HepG2 (cell line): ENCODE results near the gene SLC51B. TPM values are rescaled to one million over a fixed set of nuclear protein-coding genes. Genes with fewer than 3 reads are reported as not detected.

Experiments used
- ATAC-seq: fragments of 200-7000 bp; cut with Tn5 transposase; 3 replicates; pipeline ENCODE4 v1.9.1; 2020; ENCODE audit warnings: mild to moderate bottlenecking, moderate library complexity
- BruUV-seq: library from RNA; stranded (reverse); fragments of 400-500 nt; replicated peaks from 2 replicates; lab custom pipeline; 2021; lab: Mats Ljungman, UMichigan
- CTCF ChIA-PET: fragments of 300-600 bp; formaldehyde crosslinking; extraction: SDS; loops from one replicate; lab custom pipeline; 2021; ENCODE audit warnings: low total read pairs, inconsistent platforms, low intra/inter-chr PET ratio; lab: Yijun Ruan, JAX
- POLR2A ChIA-PET: fragments of 350-600 bp; sonication (Branson Sonifier 250); formaldehyde crosslinking; loops from one replicate; lab custom pipeline; 2020; ENCODE audit warnings: antibody characterized with exemption, inconsistent platforms; lab: Yijun Ruan, JAX
- DNase-seq: peaks from one replicate; pipeline ENCODE4 v3.0.0-alpha.2; 2015; ENCODE audit warnings: low spot score
- FAIRE-seq: peaks from 3 replicates; lab custom pipeline; 2011; peaks lifted over from hg19 to GRCh38; lab: Jason Lieb, UNC
- H2AFZ ChIP-seq: one replicate; pipeline ENCODE4 v1.6.1; 2011; ENCODE audit warnings: low read length, inconsistent platforms
- H3K27ac ChIP-seq: fragments of 300-600 bp; 3 replicates; pipeline ENCODE4 v1.8.0; 2011; ENCODE audit warnings: mixed run types, mild to moderate bottlenecking, mixed read lengths, low read length, inconsistent platforms; ENCODE audit not compliant: insufficient read depth; ENCODE audit errors: extremely low read length
- H3K27me3 ChIP-seq, 2 experiments: fragments of 200-600 bp in 1 of 2; 2 replicates in 1 of 2; 3 replicates in 1 of 2; pipeline versions ENCODE4 v1.6.0 to v1.8.0; 2011; ENCODE audit warnings: low read length in 2 of 2, mild to moderate bottlenecking in 2 of 2, moderate library complexity in 2 of 2, inconsistent platforms in 1 of 2; ENCODE audit not compliant: insufficient read depth in 2 of 2, control insufficient read depth in 1 of 2
- H3K36me3 ChIP-seq, 2 experiments: fragments of 200-600 bp in 1 of 2; replicated peaks in 1 of 2; 2 replicates in 1 of 2; 3 replicates in 1 of 2; pipeline versions ENCODE4 v1.5.1 to v1.8.0; 2011; ENCODE audit warnings: low read length in 2 of 2, inconsistent platforms in 1 of 2; ENCODE audit not compliant: insufficient read depth in 2 of 2, control insufficient read depth in 1 of 2
- H3K4me1 ChIP-seq: 2 replicates; pipeline ENCODE4 v1.5.1; 2012; ENCODE audit warnings: low read length, inconsistent platforms; ENCODE audit not compliant: insufficient read depth
- H3K4me2 ChIP-seq: 2 replicates; pipeline ENCODE4 v1.6.0; 2011; ENCODE audit warnings: low read depth, low read length, inconsistent platforms
- H3K4me3 ChIP-seq, 3 experiments: fragments of 200-600 bp in 1 of 3; sonication (generic), shearing (Covaris generic) in 1 of 3; replicated peaks in 1 of 3; 2 replicates each; pipeline ENCODE4 v1.5.1; 2011 to 2016; ENCODE audit warnings: low read length in 3 of 3, inconsistent platforms in 2 of 3, low read depth in 2 of 3, mild to moderate bottlenecking in 2 of 3, control low read depth in 1 of 3, mixed read lengths in 1 of 3; ENCODE audit not compliant: insufficient read depth in 1 of 3
- H3K79me2 ChIP-seq: one replicate; pipeline ENCODE4 v1.6.1; 2011; ENCODE audit warnings: low read length, inconsistent platforms; ENCODE audit not compliant: insufficient read depth
- H3K9ac ChIP-seq: 2 replicates; pipeline ENCODE4 v1.6.0; 2011; ENCODE audit warnings: mild to moderate bottlenecking, low read depth, low read length, inconsistent platforms; ENCODE audit not compliant: insufficient read depth
- H3K9me3 ChIP-seq: 2 replicates; pipeline ENCODE4 v1.5.1; 2012; ENCODE audit warnings: mild to moderate bottlenecking, low read length
- H4K20me1 ChIP-seq: 2 replicates; pipeline ENCODE4 v1.6.0; 2011; ENCODE audit warnings: inconsistent platforms, mild to moderate bottlenecking, low read length, moderate library complexity; ENCODE audit not compliant: insufficient read depth
- CHCHD3 ChIP-seq: sonication (generic); formaldehyde crosslinking; IDR thresholded peaks from 2 replicates; pipeline ENCODE4 v1.8.0; 2022; ENCODE audit warnings: mild to moderate bottlenecking, missing genetic modification reagents, moderate library complexity
- DMAP1 ChIP-seq: IDR thresholded peaks from 2 replicates; pipeline ENCODE4 v1.6.1; 2016
- IKZF4 ChIP-seq: sonication (generic); formaldehyde crosslinking; IDR thresholded peaks from 2 replicates; pipeline ENCODE4 v1.5.1; 2020; ENCODE audit warnings: borderline replicate concordance, mild to moderate bottlenecking, low read depth, missing genetic modification reagents; ENCODE audit errors: not compliant biosample characterization
- KLF15 ChIP-seq: sonication (generic); formaldehyde crosslinking; IDR thresholded peaks from 2 replicates; pipeline ENCODE4 v1.8.1; 2023; ENCODE audit warnings: borderline replicate concordance, mild to moderate bottlenecking, inconsistent platforms, missing genetic modification reagents, mixed read lengths
- MLLT10 ChIP-seq: sonication (generic); formaldehyde crosslinking; IDR thresholded peaks from 2 replicates; pipeline ENCODE4 v1.4.0; 2020; ENCODE audit warnings: missing genetic modification reagents
- NBN ChIP-seq: fragments of 450-650 bp; conservative IDR thresholded peaks from 2 replicates; pipeline ENCODE4 v1.6.1; 2017
- PRDM15 ChIP-seq: sonication (generic); formaldehyde crosslinking; IDR thresholded peaks from 2 replicates; pipeline ENCODE4 v1.4.0; 2020; ENCODE audit warnings: missing genetic modification reagents
- REPIN1 ChIP-seq: sonication (generic); formaldehyde crosslinking; IDR thresholded peaks from 2 replicates; pipeline ENCODE4 v1.8.0; 2022; ENCODE audit warnings: missing genetic modification reagents, low read depth, mild to moderate bottlenecking, borderline replicate concordance
- XRCC5 ChIP-seq: fragments of 200-400 bp; formaldehyde crosslinking; optimal IDR thresholded peaks from 2 replicates; pipeline ENCODE3; 2017; ENCODE audit warnings: mild to moderate bottlenecking, low read length
- ZBED4 ChIP-seq: sonication (generic); formaldehyde crosslinking; IDR thresholded peaks from 2 replicates; pipeline ENCODE4 v1.4.0; 2020; ENCODE audit warnings: missing genetic modification reagents, borderline replicate concordance
- ZKSCAN5 ChIP-seq: sonication (generic); formaldehyde crosslinking; IDR thresholded peaks from 2 replicates; pipeline ENCODE4 v1.5.1; 2020; ENCODE audit warnings: mild to moderate bottlenecking, missing genetic modification reagents
- ZNF143 ChIP-seq: sonication (generic); formaldehyde crosslinking; IDR thresholded peaks from 2 replicates; pipeline ENCODE4 v1.4.0; 2020; ENCODE audit warnings: missing genetic modification reagents
- WGBS: methylation state at CpG from one replicate; pipeline ENCODE4 v1.1.6; 2017; ENCODE audit warnings: low lambda C conversion rate; 5-methylcytosine and 5-hydroxymethylcytosine counted together
- in situ Hi-C: cut with HindIII; loops from 2 replicates; pipeline ENCODE4 v1.10.0; 2017; ENCODE audit warnings: low pct_unique_long_range_greater_than_20kb; ENCODE audit not compliant: extremely low pct_ligation_motif_present
- intact Hi-C: fragments of 100-400 bp; cut with micrococcal nuclease; formaldehyde crosslinking; loops from one replicate; pipeline ENCODE4 v1.10.0; 2022; ENCODE audit not compliant: unreplicated experiment
- polyA plus RNA-seq, 8 experiments: library from polyadenylated mRNA; depleted of rRNA in 3 of 8; stranded (reverse) in 7 of 8; unstranded in 1 of 8; fragments of >200 nt; fragmentation: Illumina TruSeq in 4 of 8; extraction: Trizol in 4 of 8; gene quantifications; 2 replicates each; pipeline versions ENCODE4 v1.2.1 to v1.2.3, GENCODE V29; 2011 to 2016; ENCODE audit warnings: low read depth in 4 of 8, missing spikeins in 1 of 8, mixed read lengths in 1 of 8; ENCODE audit not compliant: insufficient read depth in 1 of 8
- total RNA-seq, 5 experiments: library from RNA; depleted of rRNA; stranded (reverse); fragments of >200 nt; fragmentation: Illumina TruSeq; extraction: Trizol; gene quantifications; 2 replicates each; pipeline ENCODE4 v1.2.3, GENCODE V29; 2016; ENCODE audit warnings: low read depth in 1 of 5

SLC51B gene
- total and polyA plus RNA-seq, 2 of the 13 experiments (the other 11 are each of a cell fraction or from before 2014, with no cell fraction given): 14.9 to 17.1 TPM

GRCh38 chr15:65096481-65097385 is 51.5 kb downstream of the SLC51B start:
- ChIA-PET POLR2A (interaction anchor here (0.6 kb wide), 1 partner anchor 1864 kb away, joined by 4 read pairs; no protein-coding TSS in a partner anchor), CTCF (interaction anchor here (0.7 kb wide), 1 partner anchor 64 kb away, joined by 3 read pairs; no protein-coding TSS in a partner anchor)
- Histone ChIP-seq H3K79me2 (no peaks in the 10 kb centered on the region), H3K9me3 (no peaks in the 10 kb centered on the region), H3K4me3 (no peak overlapping the region), H3K4me2 (no peak overlapping the region), H3K27me3 (no peaks in the 10 kb centered on the region), H3K9ac (no peak overlapping the region), H4K20me1 (no peaks in the 10 kb centered on the region), H2AFZ (no peak overlapping the region), H3K36me3 (peaks cover 6 to 13% of the 10 kb centered on the region in 2 experiments; a peak in 4 of 5 replicates), H3K27ac (no peak overlapping the region), H3K4me1 (peaks cover 26% of the 10 kb centered on the region)
- no peak for FAIRE-seq
- BruUV-seq: no TSS peak
- no peak for ATAC-seq
- intact Hi-C loops (no loop called here), in situ Hi-C loops (no loop called here)
- no peak for DNase-seq
- WGBS: 85% methylated on average over 4 of the region's 6 CpGs
- no peak for TF ChIP-seq PRDM15 (CRISPR knock-in tag)
- no peak for TF ChIP-seq CHCHD3 (CRISPR knock-in tag)
- TF ChIP-seq IKZF4 (CRISPR knock-in tag): no peak
- TF ChIP-seq ZKSCAN5 (CRISPR knock-in tag): no peak
- TF ChIP-seq KLF15: no peak
- no peak for TF ChIP-seq XRCC5
- no peak for TF ChIP-seq DMAP1 (CRISPR knock-in tag)
- TF ChIP-seq NBN: no peak
- TF ChIP-seq REPIN1 (CRISPR knock-in tag): no peak
- TF ChIP-seq MLLT10 (CRISPR knock-in tag): no peak
- TF ChIP-seq ZBED4 (CRISPR knock-in tag): no peak
- TF ChIP-seq ZNF143: no peak
